GM21528 (cell line): Measurements from ENCODE around the gene SAMD14.

ENCODE experiments used
- ATAC-seq: cut with Tn5 transposase; IDR thresholded peaks from one replicate; pipeline ENCODE4 v1.9.1; 2021; ENCODE audit warnings: mild to moderate bottlenecking, moderate library complexity; ENCODE audit not compliant: unreplicated experiment, low FRiP score

The SAMD14 gene

DNA sequence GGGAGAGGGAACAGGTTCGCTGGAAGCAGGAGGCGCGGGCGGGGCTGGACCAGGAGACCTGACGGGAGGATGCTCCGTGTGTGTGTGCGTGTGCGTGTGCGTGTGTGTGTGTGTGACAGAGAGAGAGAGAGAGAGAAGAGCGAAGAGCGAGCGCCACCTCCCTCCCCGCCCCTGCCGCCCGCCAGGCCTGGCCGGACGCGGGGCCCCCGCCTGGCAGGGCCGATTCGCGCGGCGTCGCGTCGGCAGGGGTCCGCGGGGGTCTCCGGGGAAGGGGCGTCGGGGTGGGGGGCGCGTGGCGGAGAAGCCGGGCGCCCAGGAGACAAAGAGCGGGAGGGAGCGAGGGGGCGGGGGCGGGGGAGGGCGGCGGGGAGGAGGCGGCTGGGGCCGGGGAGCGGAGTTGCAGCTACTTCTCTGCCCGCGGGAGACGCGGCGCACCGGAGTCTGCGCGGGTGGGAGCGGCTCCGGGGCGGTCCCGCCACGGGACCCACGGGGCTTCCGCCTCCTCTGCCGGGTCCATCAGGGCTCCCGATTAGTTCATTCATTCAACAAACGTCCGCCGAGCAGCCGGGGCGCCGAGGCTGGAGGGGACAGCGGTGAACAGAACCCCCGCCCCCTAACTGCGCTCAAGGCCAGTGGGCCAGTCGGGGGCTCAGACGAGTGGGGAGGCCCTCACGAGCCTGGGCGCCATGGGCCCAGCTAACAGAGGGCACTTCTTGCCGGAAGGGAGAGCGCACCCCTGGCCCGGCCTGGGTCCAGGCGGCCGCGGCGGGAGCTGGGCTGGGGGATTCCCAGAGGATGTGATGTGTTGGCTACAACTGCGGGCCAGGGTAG is at the start of gene SAMD14:
Gene SAMD14 (minus strand): TSS at position 433 of the 831 bp plus-strand sequence. CDS start 5,201 bp downstream, outside the sequence.
- no peak for ATAC-seq

DNA sequence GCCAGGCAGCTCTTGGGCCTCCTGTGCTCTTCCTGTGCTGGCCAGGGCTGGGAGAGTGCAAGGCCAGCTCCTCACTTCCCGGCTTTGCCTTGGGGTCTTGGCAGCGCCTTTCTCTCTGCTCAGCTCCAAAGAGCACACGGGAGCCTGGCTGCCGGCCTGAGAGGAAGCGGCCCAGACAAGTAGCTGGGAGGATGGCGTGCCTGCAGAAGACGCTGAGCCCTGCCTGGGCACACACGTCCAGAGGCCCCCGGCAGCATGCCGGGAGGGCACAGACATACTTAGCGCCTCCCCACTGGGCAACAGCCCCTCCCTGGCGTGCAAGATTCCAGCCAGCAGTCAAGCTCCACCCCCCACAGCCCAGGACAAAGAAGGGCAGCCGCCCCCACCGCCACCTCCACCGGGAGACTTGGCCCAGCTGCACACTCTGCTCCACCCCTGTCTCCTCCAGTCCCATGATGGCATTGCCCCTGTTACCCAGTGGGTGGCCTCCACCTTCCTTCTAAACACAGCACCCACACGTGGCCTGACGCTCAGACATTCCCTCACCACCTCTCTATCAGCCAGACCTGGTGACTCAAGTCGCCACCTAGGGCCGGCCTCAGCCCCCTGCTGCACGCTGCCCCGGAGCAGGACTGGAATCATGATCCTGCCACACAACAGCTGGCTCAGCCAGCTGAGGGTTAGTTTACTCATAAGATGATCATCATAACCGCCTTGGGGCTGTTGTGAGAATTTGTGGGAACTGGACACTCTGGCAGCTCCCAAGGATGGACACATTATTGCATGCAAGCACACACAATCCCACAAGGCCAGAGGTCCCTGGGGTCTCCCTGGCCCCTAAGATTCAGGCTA is 48.2 kb upstream of the SAMD14 start:
- no peak for ATAC-seq

DNA sequence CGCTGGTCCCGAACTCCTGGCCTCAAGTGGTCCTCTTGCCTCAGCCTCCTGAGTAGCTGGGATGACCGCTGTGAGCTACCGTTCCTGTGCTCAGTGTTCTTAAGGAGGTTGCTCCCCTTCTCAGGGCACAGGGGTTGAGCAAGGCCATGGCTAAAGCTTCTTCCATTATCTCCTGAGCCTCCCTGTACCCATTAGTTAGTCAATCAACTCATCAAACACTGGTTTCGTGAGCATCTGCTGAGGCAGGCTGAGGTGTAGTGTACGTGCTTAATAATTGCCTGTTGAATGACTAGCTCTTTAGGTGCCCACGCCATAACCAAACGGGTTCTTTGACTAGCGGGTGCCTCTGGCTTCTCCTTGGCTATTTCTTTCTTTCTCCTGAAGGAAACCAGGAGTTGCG is 47.5 kb upstream of the SAMD14 start:
- no peak for ATAC-seq

DNA sequence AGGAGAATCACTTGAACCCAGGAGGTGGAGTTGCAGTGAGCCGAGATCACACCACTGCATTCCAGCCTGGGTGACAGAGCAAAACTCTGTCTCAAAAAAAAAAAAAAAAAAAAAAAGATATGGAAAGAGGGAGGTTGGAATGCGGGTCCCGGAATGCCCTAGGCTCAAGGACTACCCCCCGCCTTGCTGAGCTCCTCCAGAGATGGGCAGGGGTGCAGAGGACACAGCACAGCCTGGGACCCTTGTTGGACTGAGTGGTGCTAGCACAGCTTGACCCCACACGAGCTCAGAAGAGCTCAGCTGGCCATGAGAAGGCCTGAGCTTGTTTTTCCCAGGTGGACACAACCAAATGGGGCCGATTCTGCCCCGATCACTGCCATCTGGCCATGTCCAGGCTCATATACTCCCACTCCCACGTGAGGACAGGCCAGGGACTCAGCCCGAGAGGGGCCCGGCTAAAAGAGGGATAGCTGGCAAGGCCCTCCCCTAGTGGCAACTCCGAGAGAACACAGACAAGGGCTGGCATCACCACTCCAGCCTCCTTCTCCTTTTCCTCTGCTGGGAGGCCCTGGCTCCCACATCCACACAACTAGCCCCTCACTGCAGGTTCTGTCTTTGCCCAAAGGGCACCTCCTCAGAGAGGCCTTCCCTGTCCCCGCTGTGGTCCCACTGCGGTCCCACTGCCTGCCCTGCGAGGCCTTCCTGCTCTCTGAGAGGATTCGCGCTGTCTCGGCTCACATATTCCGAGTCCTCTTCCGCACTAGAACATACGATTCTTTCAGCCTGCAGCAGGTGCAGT is 46.8 kb upstream of the SAMD14 start:
- no peak for ATAC-seq

DNA sequence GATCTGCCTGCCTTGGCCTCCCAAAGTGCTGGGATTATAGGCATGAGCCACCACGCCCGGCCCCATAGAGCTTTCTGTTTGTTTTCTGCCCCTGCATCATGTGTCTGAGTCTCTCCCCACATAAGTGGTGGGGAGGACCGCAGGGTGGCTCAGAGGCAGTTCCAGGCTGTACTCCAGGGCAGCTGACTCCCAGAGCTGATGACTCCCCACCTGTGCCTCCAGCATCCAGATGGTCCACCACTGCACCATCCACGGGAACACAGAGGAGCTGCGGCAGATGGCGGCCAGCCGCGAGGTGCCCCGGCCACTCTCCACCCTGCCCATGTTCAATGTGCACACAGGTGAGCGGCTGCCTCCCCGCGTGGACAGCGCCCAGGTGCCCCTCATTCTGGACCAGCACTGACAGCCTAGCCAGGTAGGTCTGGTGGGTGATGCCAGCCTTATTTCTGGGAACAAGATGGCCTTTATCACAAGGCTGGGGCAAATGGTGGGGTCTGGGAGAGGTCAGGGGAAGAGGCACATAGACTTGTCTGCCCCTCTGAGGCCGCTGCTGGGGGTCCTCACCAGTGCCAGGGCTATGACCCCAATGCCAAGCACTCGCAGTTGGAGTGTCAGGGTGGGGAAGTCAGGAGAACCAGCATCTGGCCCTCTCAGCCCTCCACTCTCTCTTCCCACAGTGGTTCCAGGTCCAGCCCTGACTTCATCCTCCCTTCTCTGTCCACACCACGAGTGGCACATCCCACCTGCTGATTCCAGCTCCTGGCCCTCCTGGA is 45.3 kb upstream of the SAMD14 start:
- ATAC-seq: no peak

DNA sequence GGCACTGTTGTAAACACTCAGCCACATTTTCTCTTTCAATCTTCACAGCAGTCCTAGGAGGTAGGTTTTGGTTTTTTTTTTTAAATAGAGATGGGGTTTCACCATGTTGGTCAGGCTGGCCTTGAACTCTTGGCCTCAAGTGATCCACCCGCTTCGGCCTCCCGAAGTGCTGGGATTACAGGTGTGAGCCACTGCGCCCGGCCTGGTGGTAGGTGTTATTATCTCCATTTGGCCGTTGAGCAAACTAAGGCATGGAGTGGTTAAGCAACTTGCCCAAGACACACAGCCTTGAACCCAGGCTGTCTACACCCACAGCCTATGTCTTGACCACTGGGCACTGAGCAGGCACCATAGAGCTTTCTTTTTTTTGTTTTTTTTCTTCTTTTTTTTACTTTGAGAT is 44.5 kb upstream of the SAMD14 start:
- no peak for ATAC-seq

DNA sequence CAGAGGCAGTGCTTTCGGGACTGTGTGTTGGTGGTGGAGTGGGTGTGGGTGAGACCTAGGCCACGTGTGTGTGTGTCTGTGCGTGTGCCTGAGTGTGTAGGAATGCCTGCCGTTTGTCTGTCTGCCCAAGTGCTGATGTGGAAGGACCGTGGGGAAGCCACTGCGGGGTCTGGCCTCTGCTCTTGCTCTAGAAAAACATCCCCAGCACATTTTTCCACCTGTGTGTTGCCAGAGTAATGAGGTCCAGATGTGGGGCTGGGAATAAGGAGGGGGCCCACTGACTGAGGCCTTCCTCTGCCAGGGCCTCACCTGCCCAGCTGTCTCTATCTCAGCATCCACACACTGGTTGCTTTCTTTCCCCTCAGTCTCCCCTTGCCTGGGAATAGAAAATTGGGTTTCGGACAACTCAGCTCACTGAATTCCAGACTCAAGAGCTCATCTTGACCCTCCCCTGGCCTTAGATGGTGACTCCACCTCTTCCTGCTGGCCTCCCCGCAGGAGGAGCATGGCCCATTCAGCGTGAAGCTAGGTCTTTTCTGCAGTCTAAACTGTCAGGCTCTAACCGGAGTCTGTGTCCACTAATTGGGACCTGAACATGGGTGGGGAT is 43.5 kb upstream of the SAMD14 start:
- ATAC-seq: no peak

DNA sequence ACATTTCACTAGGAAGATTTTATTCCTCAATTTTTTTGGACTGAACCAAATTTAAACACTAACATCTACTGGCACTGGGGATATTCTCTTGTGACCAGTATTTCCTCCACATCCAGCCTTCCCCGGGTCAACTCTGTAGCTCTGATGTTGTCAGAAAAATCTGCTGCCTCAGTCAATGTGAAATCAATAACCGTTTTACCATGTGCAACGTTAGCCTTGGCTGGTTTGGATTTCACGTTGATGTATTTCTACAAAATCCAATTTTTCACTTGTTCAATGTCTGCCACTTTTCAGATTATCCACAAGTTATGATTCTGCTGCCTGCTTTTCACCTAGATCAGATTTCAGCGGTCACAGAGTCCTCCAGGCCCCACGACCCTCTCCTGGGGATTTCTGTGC is 43.0 kb upstream of the SAMD14 start:
- no peak for ATAC-seq

DNA sequence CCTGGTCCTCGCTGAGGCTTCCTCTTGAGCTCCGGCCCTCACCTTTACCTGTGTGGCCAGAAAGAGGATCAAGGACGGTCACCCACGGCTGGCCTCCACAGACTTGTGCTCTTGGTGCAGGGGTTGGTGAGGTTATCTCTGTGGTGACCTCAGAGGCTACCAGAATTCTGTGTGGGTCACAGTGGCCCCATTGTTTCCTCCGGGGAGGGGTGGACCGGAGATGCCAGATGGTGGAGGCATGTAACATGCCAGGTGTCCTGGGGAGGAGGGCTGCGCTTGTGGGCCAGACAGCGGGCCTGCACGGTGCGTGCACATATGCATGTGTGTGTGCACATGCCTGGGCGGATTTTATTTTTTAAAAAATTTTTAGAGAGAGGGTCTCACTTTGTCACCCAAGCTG is 42.2 kb upstream of the SAMD14 start:
- no peak for ATAC-seq

DNA sequence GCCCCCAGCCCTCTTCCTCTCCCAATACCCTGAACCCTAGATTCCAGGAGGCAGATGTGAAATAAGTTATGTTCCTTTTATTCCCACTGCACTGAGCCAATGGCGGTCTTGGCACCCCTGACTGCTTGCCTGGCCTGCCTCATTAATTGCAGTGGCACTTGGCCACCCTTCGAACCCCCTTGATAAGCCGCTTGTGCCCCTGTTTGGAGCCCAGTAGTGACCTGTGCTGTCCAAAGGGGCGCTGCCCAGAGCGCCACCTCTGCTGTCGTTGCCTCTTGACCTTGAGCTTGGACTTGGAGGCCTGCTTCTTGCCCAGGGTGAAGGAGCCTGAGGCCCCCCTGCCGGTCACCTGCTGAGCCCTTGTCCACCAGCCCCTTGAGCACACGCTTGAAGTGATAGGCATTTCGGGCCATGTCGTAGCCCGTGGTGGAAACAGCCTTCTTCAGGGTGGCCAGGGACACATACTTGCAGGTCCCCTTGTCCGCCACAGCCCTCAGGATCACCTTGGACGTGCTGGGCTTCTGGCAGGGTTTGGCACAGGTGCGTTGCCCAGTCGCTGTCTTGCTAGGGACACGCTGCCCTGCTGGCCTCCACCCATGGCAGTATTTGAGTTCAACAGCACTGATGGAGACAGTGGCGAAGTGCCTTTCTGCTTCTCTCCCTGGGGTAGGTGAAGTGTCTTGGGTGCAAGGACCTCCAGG is 41.6 kb upstream of the SAMD14 start:
- no peak for ATAC-seq

DNA sequence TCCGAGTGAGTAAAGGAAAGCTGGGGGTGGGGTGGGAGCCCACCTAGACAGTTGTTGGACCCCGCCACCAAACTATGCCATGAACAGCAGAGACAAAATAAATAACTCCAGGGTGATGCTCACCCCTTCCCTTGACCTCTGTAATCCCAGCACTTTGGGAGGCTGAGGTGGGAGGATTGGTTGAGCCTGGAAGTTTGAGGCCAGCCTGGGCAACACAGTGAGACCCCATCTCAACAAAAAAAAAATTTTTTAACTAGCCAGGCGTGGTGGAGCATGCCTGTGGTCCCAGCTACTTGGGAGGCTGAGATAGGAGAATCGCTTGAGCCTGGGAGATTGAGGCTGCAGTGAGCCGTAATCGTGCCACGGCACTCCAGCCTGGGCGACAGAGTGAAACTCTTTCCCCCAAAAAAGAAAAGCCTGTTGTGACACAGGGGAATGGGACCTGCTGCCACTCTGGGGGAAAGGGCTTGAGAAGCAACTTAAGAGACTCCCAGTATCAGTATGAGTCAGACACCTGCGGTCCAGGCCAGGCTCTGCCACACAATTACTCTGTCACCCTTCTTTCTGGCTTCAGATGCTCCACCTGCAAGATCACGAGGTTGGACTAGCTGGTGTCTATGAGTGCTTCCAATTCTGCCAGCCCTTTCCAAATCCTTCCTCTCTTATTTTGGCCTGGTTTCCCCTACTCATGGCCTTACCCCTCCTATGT is 40.9 kb upstream of the SAMD14 start:
- ATAC-seq: no peak

DNA sequence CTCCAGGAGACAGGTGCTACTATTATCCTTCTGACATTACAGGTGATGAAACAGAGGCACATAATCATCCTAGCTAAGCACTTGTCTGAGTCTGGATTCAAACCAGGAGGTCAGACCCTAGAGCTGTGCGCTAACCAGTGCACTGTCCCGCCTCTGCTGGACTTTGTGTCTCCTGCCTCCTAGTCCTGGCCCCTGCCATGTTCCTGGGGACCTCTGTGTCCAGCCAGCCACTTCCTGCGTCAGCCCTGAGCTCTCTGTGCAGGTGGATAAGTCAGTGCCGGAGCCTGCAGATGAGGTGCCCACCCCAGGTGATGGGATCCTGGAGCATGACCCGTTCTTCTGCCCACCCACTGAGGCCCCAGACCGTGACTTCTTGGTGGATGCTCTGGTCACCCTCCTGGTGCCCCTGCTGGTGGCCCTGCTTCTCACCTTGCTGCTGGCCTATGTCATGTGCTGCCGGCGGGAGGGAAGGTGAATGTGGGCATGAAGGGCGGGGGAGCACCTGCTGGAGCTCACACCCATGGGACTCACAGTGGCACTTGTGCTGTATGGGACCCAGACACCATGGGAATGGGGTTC is 40.0 kb upstream of the SAMD14 start:
- no peak for ATAC-seq

DNA sequence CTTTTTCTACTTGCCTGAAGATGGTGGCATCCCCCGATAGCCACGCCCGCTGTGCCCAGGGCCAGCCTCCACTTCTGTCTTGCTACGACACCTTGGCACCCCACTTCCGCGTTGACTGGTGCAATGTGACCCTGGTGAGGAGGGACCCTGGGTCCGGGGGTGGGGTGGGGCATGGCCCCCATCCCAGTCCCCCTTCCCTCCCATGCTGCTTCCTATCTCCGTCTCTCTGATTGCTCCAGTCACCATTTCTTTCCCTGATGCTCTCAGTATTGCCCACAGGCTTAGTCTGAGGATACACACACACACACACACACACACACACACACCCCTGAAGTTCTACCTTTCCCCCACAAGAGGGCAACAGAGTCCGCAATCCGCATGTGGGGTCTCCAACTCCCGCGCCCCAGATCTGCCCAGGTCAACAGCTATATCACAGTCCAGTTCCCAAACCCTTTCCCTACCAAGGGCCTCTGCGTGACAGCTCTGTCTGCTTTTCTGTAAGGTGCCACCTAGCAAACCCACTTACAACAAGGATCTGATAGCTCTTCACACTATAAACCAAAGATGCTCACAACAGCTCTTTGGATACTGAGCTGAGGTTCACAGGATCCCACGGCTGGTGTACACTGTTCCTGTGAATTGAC is 39.3 kb upstream of the SAMD14 start:
- no peak for ATAC-seq

DNA sequence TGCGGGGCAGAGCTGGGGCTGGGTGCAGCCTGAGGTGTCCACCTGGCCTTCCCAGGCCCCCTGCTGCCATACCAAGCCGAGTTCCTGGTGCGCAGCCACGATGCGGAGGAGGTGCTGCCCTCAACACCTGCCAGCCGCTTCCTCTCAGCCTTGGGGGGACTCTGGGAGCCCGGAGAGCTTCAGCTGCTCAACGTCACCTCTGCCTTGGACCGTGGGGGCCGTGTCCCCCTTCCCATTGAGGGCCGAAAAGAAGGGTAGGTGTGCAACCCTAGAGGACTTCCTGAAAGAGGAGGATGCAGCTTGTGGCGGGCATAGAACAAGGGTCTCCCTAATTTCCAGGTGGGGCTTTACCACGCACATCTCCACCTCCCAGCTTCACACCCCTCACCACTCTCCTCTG is 38.4 kb upstream of the SAMD14 start:
- no peak for ATAC-seq

DNA sequence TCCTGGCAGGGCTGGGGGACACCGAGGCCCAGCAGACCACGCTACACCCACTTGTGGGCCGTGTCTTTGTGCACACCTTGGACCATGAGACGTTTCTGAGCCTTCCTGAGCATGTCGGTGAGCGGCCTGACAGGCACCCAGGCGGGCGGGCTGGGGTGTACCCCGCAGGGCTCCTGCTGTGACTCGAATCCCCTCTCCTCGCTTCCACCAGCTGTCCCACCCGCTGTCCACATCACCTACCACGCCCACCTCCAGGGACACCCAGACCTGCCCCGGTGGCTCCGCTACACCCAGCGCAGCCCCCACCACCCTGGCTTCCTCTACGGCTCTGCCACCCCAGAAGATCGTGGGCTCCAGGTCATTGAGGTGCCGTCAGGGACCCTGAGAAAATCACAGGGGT is 37.4 kb upstream of the SAMD14 start:
- ATAC-seq: no peak

DNA sequence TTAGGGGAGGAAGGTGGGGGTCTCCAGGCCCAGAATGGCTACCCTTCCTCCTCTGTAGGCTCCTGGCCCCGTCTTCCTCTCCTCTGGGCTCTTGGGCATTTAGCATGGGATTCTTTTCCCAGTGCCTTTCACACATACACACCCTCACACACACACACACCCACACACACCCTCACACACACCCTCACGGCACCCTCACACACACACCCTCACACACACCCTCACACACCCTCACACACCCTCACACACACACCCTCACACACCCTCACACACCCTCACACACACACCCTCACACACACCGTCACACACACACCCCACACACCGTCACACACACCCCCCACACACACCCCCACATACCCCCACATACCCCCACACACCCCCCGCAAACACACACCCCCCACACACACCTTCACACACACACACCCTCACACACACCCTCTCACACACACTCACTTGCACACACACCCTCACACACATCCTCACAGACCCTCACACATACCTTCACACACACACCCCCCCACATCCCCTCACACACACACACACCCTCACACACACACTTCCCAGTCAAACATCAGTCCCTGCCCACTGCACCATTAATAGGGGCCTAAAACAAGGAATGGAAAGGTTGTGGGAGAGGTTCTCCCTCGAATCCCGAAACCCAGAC is 36.7 kb upstream of the SAMD14 start:
- ATAC-seq: no peak

DNA sequence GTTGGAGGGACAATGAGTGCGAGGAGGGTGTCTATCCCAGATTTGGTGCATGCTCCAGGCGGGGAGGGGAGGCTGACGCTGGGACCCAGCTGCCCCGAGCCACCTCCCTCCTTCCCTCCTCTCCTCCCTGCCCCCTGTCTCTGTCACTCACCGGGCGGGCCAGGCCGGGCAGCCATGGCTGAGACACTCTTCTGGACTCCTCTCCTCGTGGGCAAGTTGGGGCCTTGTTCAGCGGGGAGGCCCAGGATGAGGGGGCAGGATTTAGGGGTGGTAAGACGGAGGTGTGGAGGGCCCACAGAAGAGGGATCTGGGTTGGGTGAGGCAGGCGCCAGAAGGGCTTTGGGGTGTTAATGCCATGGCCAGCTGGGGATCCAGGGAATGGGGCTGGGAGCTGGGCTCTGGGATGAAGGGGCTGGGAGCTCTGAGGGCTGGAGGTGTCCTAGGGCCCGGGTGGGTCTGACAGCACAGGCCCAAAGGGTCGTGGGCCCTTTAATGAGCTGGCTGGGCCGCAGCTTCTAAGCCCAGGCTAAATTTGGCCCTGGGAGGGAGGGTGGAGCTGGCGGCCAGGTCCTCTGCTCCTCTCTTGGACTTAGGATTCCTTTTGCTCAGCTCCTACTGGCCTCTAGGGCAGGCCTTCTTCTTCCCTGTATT is 36.0 kb upstream of the SAMD14 start, which contains the start of gene SGCA:
Gene SGCA (plus strand): TSS at position 139 of the 651 bp plus-strand sequence. CDS start 36 bp downstream, at position 175.
- ATAC-seq: no peak
